HepG2 (cell line): Measurements from ENCODE around the gene ZNF217. TPM values are rescaled to one million over a fixed set of nuclear protein-coding genes. Genes with fewer than 3 reads are reported as not detected.
"Not testable (repeated sequence)": the region's sequence is repeated elsewhere in the genome, so short reads cannot be mapped to it uniquely, and the experiment has no call there.

Source experiments
- ATAC-seq: fragments of 200-7000 bp; cut with Tn5 transposase; 3 replicates; pipeline ENCODE4 v1.9.1; 2020; ENCODE audit warnings: mild to moderate bottlenecking, moderate library complexity
- BruUV-seq: library from RNA; stranded (reverse); fragments of 400-500 nt; replicated peaks from 2 replicates; lab custom pipeline; 2021; lab: Mats Ljungman, UMichigan
- CTCF ChIA-PET: fragments of 300-600 bp; formaldehyde crosslinking; extraction: SDS; loops from one replicate; lab custom pipeline; 2021; ENCODE audit warnings: low total read pairs, inconsistent platforms, low intra/inter-chr PET ratio; lab: Yijun Ruan, JAX
- POLR2A ChIA-PET: fragments of 350-600 bp; sonication (Branson Sonifier 250); formaldehyde crosslinking; loops from one replicate; lab custom pipeline; 2020; ENCODE audit warnings: antibody characterized with exemption, inconsistent platforms; lab: Yijun Ruan, JAX
- DNase-seq: peaks from one replicate; pipeline ENCODE4 v3.0.0-alpha.2; 2015; ENCODE audit warnings: low spot score
- FAIRE-seq: peaks from 3 replicates; lab custom pipeline; 2011; peaks lifted over from hg19 to GRCh38; lab: Jason Lieb, UNC
- H2AFZ ChIP-seq: one replicate; pipeline ENCODE4 v1.6.1; 2011; ENCODE audit warnings: low read length, inconsistent platforms
- H3K27ac ChIP-seq: fragments of 300-600 bp; 3 replicates; pipeline ENCODE4 v1.8.0; 2011; ENCODE audit warnings: mixed run types, mild to moderate bottlenecking, mixed read lengths, low read length, inconsistent platforms; ENCODE audit not compliant: insufficient read depth; ENCODE audit errors: extremely low read length
- H3K27me3 ChIP-seq, 2 experiments: fragments of 200-600 bp in 1 of 2; 2 replicates in 1 of 2; 3 replicates in 1 of 2; pipeline versions ENCODE4 v1.6.0 to v1.8.0; 2011; ENCODE audit warnings: low read length in 2 of 2, mild to moderate bottlenecking in 2 of 2, moderate library complexity in 2 of 2, inconsistent platforms in 1 of 2; ENCODE audit not compliant: insufficient read depth in 2 of 2, control insufficient read depth in 1 of 2
- H3K36me3 ChIP-seq, 2 experiments: fragments of 200-600 bp in 1 of 2; replicated peaks in 1 of 2; 2 replicates in 1 of 2; 3 replicates in 1 of 2; pipeline versions ENCODE4 v1.5.1 to v1.8.0; 2011; ENCODE audit warnings: low read length in 2 of 2, inconsistent platforms in 1 of 2; ENCODE audit not compliant: insufficient read depth in 2 of 2, control insufficient read depth in 1 of 2
- H3K4me1 ChIP-seq: 2 replicates; pipeline ENCODE4 v1.5.1; 2012; ENCODE audit warnings: low read length, inconsistent platforms; ENCODE audit not compliant: insufficient read depth
- H3K4me2 ChIP-seq: 2 replicates; pipeline ENCODE4 v1.6.0; 2011; ENCODE audit warnings: low read depth, low read length, inconsistent platforms
- H3K4me3 ChIP-seq, 3 experiments: fragments of 200-600 bp in 1 of 3; sonication (generic), shearing (Covaris generic) in 1 of 3; replicated peaks in 1 of 3; 2 replicates each; pipeline ENCODE4 v1.5.1; 2011 to 2016; ENCODE audit warnings: low read length in 3 of 3, inconsistent platforms in 2 of 3, low read depth in 2 of 3, mild to moderate bottlenecking in 2 of 3, control low read depth in 1 of 3, mixed read lengths in 1 of 3; ENCODE audit not compliant: insufficient read depth in 1 of 3
- H3K79me2 ChIP-seq: one replicate; pipeline ENCODE4 v1.6.1; 2011; ENCODE audit warnings: low read length, inconsistent platforms; ENCODE audit not compliant: insufficient read depth
- H3K9ac ChIP-seq: 2 replicates; pipeline ENCODE4 v1.6.0; 2011; ENCODE audit warnings: mild to moderate bottlenecking, low read depth, low read length, inconsistent platforms; ENCODE audit not compliant: insufficient read depth
- H3K9me3 ChIP-seq: 2 replicates; pipeline ENCODE4 v1.5.1; 2012; ENCODE audit warnings: mild to moderate bottlenecking, low read length
- H4K20me1 ChIP-seq: 2 replicates; pipeline ENCODE4 v1.6.0; 2011; ENCODE audit warnings: inconsistent platforms, mild to moderate bottlenecking, low read length, moderate library complexity; ENCODE audit not compliant: insufficient read depth
- CREM ChIP-seq, 2 experiments: sonication (generic) in 1 of 2; formaldehyde crosslinking in 1 of 2; IDR thresholded peaks; 2 replicates each; pipeline versions ENCODE4 v1.4.0 to v1.6.1; 2016 to 2020; ENCODE audit warnings: antibody characterized with exemption in 1 of 2, mild to moderate bottlenecking in 1 of 2, missing genetic modification reagents in 1 of 2
- ZNF687 ChIP-seq: sonication (generic); formaldehyde crosslinking; IDR thresholded peaks from 2 replicates; pipeline ENCODE4 v1.5.1; 2020; ENCODE audit warnings: mild to moderate bottlenecking, missing genetic modification reagents, moderate library complexity
- WGBS: methylation state at CpG from one replicate; pipeline ENCODE4 v1.1.6; 2017; ENCODE audit warnings: low lambda C conversion rate; 5-methylcytosine and 5-hydroxymethylcytosine counted together
- in situ Hi-C: cut with HindIII; loops from 2 replicates; pipeline ENCODE4 v1.10.0; 2017; ENCODE audit warnings: low pct_unique_long_range_greater_than_20kb; ENCODE audit not compliant: extremely low pct_ligation_motif_present
- intact Hi-C: fragments of 100-400 bp; cut with micrococcal nuclease; formaldehyde crosslinking; loops from one replicate; pipeline ENCODE4 v1.10.0; 2022; ENCODE audit not compliant: unreplicated experiment
- polyA plus RNA-seq, 8 experiments: library from polyadenylated mRNA; depleted of rRNA in 3 of 8; stranded (reverse) in 7 of 8; unstranded in 1 of 8; fragments of >200 nt; fragmentation: Illumina TruSeq in 4 of 8; extraction: Trizol in 4 of 8; gene quantifications; 2 replicates each; pipeline versions ENCODE4 v1.2.1 to v1.2.3, GENCODE V29; 2011 to 2016; ENCODE audit warnings: low read depth in 4 of 8, missing spikeins in 1 of 8, mixed read lengths in 1 of 8; ENCODE audit not compliant: insufficient read depth in 1 of 8
- total RNA-seq, 5 experiments: library from RNA; depleted of rRNA; stranded (reverse); fragments of >200 nt; fragmentation: Illumina TruSeq; extraction: Trizol; gene quantifications; 2 replicates each; pipeline ENCODE4 v1.2.3, GENCODE V29; 2016; ENCODE audit warnings: low read depth in 1 of 5
- TF ChIP-seq, protein P1 (sequence below): sonication (generic); formaldehyde crosslinking; IDR thresholded peaks from 2 replicates; pipeline ENCODE4 v1.5.0; 2020; ENCODE audit warnings: mild to moderate bottlenecking, missing genetic modification reagents

The ZNF217 gene
- total and polyA plus RNA-seq, 2 of the 13 experiments (the other 11 are each of a cell fraction or from before 2014, with no cell fraction given), result 22.3 to 29.8 TPM

DNA sequence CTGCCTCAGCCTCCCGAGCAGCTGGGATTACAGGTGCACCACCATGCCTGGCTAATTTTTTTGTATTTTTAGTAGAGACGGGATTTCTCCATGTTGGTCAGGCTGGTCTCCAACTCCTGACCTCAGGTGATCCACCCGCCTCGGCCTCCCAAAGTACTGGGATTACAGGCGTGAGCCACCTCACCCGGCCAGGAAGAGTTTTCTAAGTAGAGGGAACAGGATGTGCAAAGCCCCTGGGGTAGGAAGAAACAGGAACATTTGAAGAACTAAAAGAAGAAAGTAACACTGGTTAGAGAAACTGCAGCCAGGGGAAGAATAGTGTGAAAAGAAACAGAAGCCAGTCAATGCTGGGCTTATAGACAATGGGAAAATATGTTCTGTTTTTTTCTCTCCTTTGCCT is 35.1 kb upstream of the ZNF217 start:
- H3K79me2 ChIP-seq, H3K9ac ChIP-seq, H3K4me3 ChIP-seq, H3K27ac ChIP-seq, H3K27me3 ChIP-seq, CTCF ChIA-PET, ATAC-seq, BruUV-seq, FAIRE-seq, H4K20me1 ChIP-seq, H2AFZ ChIP-seq: not testable (repeated sequence)
- POLR2A ChIA-PET, result interaction anchor here (1.4 kb wide), 1 partner anchor 14 kb away, joined by 4 read pairs; no protein-coding TSS in a partner anchor
- TF ChIP-seq, protein P1, sequence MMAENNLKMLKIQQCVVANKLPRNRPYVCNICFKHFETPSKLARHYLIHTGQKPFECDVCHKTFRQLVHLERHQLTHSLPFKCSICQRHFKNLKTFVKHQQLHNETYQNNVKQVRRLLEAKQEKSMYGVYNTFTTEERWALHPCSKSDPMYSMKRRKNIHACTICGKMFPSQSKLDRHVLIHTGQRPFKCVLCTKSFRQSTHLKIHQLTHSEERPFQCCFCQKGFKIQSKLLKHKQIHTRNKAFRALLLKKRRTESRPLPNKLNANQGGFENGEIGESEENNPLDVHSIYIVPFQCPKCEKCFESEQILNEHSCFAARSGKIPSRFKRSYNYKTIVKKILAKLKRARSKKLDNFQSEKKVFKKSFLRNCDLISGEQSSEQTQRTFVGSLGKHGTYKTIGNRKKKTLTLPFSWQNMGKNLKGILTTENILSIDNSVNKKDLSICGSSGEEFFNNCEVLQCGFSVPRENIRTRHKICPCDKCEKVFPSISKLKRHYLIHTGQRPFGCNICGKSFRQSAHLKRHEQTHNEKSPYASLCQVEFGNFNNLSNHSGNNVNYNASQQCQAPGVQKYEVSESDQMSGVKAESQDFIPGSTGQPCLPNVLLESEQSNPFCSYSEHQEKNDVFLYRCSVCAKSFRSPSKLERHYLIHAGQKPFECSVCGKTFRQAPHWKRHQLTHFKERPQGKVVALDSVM, result peak; percentile 36; the same call in 1 of the 2 replicates
- TF ChIP-seq, all 625 proteins: peak for 1; not testable (repeated sequence) for 624
- H3K36me3 ChIP-seq, DNase-seq, intact Hi-C loops, in situ Hi-C loops, H3K4me2 ChIP-seq, H3K9me3 ChIP-seq: not testable (repeated sequence)
- WGBS, result 90% methylated on average over 6 of the region's 6 CpGs
- peaks cover 11% of the 10 kb centered on the region for H3K4me1 ChIP-seq

GRCh38 chr20:53628076-53628475 is 34.4 kb upstream of the ZNF217 start:
- no TSS peak for BruUV-seq
- Histone ChIP-seq H3K4me3 (no peak overlapping the region), H3K4me1 (peaks cover 16% of the 10 kb centered on the region)
- TF ChIP-seq ZNF687 (CRISPR knock-in tag), result no peak
- 0 out of 2 replicates have a peak, but pooled peaks have one; percentile 9 for TF ChIP-seq CREM (IDR thresholded peaks at IDR 0.05)
- no peak for TF ChIP-seq CREM (CRISPR knock-in tag; IDR thresholded peaks at IDR 0.05)
- TF ChIP-seq, all 625 proteins: peak for 1
- Histone ChIP-seq H3K36me3 (no peaks in the 10 kb centered on the region), H3K9ac (no peak overlapping the region), H3K27me3 (no peaks in the 10 kb centered on the region), H2AFZ (no peak overlapping the region), H3K27ac (no peak overlapping the region), H4K20me1 (no peaks in the 10 kb centered on the region), H3K4me2 (no peak overlapping the region), H3K9me3 (no peaks in the 10 kb centered on the region), H3K79me2 (no peaks in the 10 kb centered on the region)
- in situ Hi-C loops, result no loop called here
- POLR2A ChIA-PET, result interaction anchor here (1.4 kb wide), 1 partner anchor 15 kb away, joined by 4 read pairs; no protein-coding TSS in a partner anchor
- intact Hi-C loops, result no loop called here
- CTCF ChIA-PET, result no interaction called here
- 96% methylated on average over 6 of the region's 6 CpGs for WGBS
- FAIRE-seq, result no peak
- no peak for ATAC-seq
- DNase-seq, result no peak

DNA sequence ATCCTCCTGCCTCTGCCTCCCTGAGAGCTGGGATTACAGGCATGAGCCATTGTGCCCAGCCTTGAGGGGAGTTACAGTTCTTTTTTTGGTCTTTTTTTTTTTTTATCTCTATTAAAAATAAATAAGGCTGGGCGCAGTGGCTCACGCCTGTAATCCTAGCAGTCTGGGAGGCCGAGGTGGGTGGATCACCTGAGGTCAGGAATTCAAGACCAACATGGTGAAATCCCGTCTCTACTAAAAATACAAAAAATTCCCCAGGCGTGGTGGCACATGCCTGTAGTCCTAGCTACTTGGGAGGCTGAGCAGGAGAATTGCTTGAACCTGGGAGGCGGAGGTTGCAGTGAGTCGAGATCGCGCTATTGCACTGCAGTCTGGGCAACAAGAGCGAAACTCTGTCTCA is 33.4 kb upstream of the ZNF217 start:
- WGBS, result 91% methylated on average over 10 of the region's 10 CpGs

More for the DNA sequence above, 33.4 kb upstream of the ZNF217 start:
- H3K4me2 ChIP-seq, H3K4me3 ChIP-seq, H3K27me3 ChIP-seq, intact Hi-C loops, H3K36me3 ChIP-seq, H2AFZ ChIP-seq, H4K20me1 ChIP-seq, DNase-seq, POLR2A ChIA-PET, FAIRE-seq, CTCF ChIA-PET, ATAC-seq, in situ Hi-C loops, H3K79me2 ChIP-seq, BruUV-seq, H3K9ac ChIP-seq, H3K9me3 ChIP-seq, H3K27ac ChIP-seq: not testable (repeated sequence)
- H3K4me1 ChIP-seq, result peaks cover 27% of the 10 kb centered on the region
